H54 (cell line): ENCODE data around the gene ARRDC5.
"Not testable (repeated sequence)": the region's sequence is repeated elsewhere in the genome, so short reads cannot be mapped to it uniquely, and the experiment has no call there.

ENCODE experiments used
- DNase-seq: peaks from one replicate; pipeline ENCODE4 v3.0.0; 2011; ENCODE audit warnings: low spot score, mixed read lengths; ENCODE audit not compliant: insufficient read length
- FAIRE-seq: peaks from 3 replicates; lab custom pipeline; 2011; peaks lifted over from hg19 to GRCh38; lab: Jason Lieb, UNC
- POLR2A ChIP-seq: IDR thresholded peaks from 2 replicates; pipeline ENCODE4 v1.6.1; 2011; ENCODE audit warnings: low read depth, mild to moderate bottlenecking, low read length

Gene ARRDC5

DNA sequence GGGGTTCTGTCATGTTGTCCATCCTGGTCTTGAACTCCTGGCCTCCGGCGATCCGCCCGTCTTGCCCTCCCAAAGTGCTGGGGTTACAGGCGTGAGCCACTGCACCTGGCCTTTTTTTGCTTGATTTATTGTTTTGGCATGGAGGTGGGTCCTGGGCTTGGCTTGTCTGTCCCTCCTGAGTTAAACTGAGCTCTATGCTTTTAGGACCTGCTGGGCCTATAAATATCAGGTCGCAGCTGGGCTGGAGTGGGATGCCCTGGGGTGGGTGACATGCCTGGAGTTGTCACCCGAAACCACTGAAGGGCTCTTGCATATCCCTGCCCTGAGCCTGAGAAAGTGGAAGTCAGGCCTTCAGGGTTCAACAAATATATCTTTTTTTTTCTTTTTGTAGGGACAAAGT is 5.5 kb downstream of the ARRDC5 start:
- FAIRE-seq = no peak
- DNase-seq = no peak
- no peak for TF ChIP-seq POLR2A

GRCh38 chr19:4896372-4896771 is 6.3 kb downstream of the ARRDC5 start:
- DNase-seq (peak; percentile 44), FAIRE-seq (peak; percentile 30)
- TF ChIP-seq POLR2A = no peak

DNA sequence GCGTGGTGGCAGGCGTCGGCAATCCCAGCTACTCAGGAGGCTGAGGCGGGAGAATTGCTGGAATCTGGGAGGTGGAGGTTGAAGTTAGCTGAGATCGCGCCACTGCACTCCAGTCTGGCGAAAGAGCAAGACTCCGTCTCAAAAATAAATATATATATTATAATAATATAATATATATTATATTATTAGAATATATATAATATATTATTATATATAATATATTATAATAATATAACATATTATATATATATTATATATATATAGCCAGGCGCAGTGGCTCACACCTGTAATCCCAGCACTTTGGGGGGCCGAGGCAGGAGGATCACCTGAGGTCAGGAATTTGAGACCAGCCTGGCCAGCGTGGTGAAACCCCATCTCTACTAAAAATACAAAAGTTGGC is 9.7 kb downstream of the ARRDC5 start:
- not testable (repeated sequence) for DNase-seq, FAIRE-seq

GRCh38 chr19:4891066-4891465 is 11.6 kb downstream of the ARRDC5 start:
- no peak for TF ChIP-seq POLR2A
- FAIRE-seq = no peak
- no peak for DNase-seq

DNA sequence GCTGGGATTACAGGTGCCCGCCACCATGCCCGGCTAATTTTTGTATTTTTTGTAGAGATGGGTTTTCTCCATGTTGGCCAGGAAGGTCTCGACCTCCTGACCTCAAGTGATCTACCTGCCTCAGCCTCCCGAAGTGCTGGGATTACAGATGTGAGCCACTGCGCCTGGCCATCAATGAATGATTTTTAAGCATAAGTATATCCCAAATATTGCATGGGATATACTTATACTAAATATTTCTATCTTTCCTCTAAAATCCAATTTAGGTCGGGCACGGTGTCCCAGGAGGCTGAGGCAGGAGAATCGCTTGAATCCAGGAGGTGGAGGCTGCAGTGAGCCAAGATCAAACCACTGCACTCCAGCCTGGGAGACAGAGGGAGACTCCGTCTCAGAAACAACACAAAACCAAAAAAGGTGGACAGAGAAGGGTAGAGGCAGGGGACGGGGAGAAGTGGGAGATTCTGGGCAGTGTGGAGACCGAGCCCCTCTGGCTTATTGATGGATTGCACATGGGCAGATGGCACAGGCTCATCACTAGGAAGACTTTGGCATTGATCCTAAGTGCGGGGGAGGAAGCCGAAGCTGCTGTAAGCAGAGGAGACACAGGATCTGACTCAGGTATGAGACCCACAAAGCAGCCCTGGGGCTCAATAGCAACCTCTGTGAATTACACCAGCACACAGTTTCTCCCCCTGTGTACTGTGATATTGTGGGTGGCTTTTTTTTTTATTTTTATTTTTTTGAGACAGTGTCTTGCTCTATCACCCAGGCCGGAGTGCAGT is 13.5 kb downstream of the ARRDC5 start:
- TF ChIP-seq POLR2A = no peak
- FAIRE-seq = peak; percentile 48
- peak; percentile 68 for DNase-seq

DNA sequence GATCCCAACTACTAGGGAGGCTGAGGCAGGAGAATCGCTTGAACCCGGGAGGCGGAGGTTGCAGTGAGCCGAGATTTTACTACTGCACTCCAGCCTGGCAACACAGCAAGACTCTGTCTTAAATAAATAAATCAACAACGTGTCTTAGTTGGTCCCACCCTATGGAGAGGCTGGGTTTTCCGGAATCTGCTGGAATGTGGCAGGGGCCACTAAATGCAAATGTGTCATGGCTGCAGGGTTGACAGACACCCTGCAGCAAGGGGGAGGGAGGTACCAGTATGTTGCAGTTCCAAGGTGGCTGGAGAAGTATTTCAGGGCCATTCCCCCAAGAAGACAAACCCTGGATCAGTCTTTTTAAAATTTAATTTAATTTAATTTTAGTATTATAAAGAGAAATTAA is 14.9 kb downstream of the ARRDC5 start:
- FAIRE-seq, DNase-seq: not testable (repeated sequence)

DNA sequence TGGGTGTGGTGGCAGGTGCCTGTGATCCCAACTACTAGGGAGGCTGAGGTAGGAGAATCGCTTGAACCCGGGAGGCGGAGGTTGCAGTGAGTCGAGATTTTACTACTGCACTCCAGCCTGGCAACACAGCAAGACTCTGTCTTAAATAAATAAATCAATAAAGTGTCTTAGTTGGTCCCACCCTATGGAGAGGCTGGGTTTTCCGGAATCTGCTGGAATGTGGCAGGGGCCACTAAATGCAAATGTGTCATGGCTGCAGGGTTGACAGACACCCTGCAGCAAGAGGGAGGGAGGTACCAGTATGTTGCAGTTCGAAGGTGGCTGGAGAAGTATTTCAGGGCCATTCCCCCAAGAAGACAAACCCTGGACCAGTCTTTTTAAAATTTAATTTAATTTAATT is 17.7 kb downstream of the ARRDC5 start:
- FAIRE-seq, DNase-seq: not testable (repeated sequence)

- not testable (repeated sequence) for DNase-seq, FAIRE-seq
These were observed 19.8 kb downstream of the ARRDC5 start for GRCh38 chr19:4882874-4883273.

DNA sequence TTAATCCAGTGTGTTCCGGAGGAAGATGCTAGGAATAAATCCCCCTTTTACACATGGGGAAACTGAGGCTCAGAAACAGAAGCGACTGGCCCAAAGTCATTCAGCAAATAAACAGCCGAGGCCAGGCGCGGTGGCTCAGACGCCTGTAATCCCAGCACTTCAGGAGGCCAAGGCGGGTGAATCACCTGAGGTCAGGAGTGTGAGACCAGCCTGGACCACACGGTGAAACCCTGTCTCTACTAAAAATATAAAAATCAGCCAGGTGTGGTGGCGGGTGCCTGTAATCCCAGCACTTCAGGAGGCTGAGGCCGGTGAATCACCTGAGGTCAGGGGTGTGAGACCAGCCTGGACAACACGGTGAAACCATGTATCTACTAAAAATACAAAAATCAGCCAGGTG is 23.7 kb downstream of the ARRDC5 start:
- FAIRE-seq = no peak
- no peak for DNase-seq
- TF ChIP-seq POLR2A = no peak

- TF ChIP-seq POLR2A = no peak
- no peak for FAIRE-seq
- DNase-seq = no peak
These were observed 24.2 kb downstream of the ARRDC5 start for GRCh38 chr19:4878491-4878968.

- DNase-seq = no peak
- FAIRE-seq = no peak
These were observed 24.8 kb downstream of the ARRDC5 start for GRCh38 chr19:4877753-4878490.

DNA sequence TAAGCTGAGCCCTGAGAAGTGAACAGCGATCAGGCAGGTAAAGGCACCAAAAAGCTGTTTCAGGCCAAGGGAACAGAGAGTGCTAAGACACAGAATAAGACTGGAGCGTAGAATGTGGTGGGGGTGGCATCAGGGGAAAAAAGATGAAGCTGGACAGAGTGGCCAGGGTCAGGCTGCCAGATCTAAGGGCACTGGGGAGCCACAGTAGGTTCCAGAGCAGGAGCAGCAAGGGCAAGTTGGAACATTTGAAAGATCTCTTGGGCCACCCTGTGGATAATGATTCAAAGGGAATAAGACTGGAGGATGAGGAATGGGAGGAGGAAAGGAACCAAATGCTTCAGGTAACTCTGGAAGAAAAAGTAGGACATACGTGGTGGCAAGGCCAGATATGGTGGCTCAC is 28.8 kb downstream of the ARRDC5 start:
- FAIRE-seq = no peak
- no peak for DNase-seq
- TF ChIP-seq POLR2A = no peak

More at GRCh38 chr19:4877753-4878490, 24.8 kb downstream of the ARRDC5 start:
- no peak for TF ChIP-seq POLR2A

DNA sequence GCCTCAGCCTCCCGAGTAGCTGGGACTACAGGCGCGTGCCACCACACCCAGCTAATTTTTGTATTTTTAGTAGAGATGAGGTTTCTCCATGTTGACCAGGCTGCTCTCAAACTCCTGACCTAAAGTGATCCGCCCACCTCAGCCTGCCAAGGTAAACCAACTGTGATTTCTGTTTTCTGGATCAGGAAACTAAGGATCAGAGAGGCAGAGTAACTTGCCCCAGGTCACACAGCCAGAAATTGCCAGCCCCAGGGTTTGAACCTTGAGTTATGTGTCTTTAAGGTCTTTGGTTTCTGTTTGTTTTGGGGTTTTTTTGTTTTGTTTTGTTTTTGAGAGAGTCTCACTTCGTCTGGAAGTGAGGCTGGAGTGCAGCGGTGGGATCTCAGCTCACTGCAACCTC is 31.0 kb downstream of the ARRDC5 start:
- no peak for DNase-seq
- FAIRE-seq = no peak
- TF ChIP-seq POLR2A = no peak

- DNase-seq (peak; percentile 75), FAIRE-seq (peak; percentile 36)
- TF ChIP-seq POLR2A = no peak
These were observed 32.5 kb downstream of the ARRDC5 start for GRCh38 chr19:4870025-4870700.
